Body of pancreas (tissue), 4 donors: ENCODE data around the gene ACACB.

Source experiments
- POLR2A ChIP-seq, 3 donors: fragments of 450-650 bp; IDR thresholded peaks; one replicate each; pipeline ENCODE4 v1.6.1; 2016; ENCODE audit warnings: antibody characterized with exemption in 3 of 3, mild to moderate bottlenecking in 2 of 3
- TF ChIP-seq, protein P1 (sequence below), 7 experiments: fragments of 450-650 bp in 4 of 7; fragments of 200-600 bp in 3 of 7; sonication (generic) in 3 of 7; IDR thresholded peaks; one replicate each; pipeline ENCODE4 v1.5.1; 2016 to 2019; ENCODE audit warnings: antibody characterized with exemption in 7 of 7

DNA sequence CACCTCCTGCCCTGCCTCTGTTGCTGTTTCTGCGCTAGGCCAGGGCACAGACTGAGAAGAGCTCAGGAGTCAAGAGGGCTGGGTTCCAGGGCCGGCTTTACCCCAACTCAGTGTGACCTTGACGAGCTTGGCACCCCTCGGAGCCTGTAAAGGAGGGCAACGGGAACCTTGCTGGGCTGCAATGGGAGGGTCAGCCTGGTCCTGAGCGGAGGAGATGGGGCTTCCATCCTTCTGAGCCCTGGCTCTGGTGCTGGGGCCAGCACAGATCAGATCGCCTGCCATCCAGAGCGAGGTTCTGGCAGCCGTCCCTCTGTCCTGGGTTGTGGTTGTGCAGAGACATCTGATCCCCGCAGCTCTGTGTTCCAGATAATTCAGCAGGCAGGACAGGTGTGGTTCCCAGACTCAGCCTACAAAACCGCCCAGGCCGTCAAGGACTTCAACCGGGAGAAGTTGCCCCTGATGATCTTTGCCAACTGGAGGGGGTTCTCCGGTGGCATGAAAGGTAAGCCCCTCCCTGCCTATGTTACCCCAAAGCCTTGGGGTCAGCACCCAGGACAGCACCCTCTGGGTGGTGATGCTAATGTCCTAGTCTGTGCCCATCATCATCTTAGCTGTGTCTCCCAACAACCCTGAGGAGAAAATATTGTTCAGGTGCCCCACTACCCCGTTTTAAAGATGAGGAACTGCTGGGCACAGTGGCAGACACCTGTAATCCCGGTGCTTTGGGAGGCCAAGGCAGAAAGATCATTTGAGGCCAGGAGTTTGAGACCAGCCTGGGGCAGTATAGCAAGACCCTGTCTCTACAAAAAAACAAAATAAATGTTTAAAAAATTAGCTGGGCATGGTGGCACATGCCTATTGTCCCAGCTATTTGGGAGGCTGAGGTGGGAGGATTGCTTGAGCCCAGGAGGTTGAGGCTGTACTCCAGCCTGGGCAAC, 142.5 kb downstream of the ACACB start:
- TF ChIP-seq, protein P1, sequence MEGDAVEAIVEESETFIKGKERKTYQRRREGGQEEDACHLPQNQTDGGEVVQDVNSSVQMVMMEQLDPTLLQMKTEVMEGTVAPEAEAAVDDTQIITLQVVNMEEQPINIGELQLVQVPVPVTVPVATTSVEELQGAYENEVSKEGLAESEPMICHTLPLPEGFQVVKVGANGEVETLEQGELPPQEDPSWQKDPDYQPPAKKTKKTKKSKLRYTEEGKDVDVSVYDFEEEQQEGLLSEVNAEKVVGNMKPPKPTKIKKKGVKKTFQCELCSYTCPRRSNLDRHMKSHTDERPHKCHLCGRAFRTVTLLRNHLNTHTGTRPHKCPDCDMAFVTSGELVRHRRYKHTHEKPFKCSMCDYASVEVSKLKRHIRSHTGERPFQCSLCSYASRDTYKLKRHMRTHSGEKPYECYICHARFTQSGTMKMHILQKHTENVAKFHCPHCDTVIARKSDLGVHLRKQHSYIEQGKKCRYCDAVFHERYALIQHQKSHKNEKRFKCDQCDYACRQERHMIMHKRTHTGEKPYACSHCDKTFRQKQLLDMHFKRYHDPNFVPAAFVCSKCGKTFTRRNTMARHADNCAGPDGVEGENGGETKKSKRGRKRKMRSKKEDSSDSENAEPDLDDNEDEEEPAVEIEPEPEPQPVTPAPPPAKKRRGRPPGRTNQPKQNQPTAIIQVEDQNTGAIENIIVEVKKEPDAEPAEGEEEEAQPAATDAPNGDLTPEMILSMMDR (IDR thresholded peaks at IDR 0.05): no peak
- no peak for TF ChIP-seq POLR2A (IDR thresholded peaks at IDR 0.05)
